Measurements from ENCODE around the gene DNAJC10.

- no peak for TF ChIP-seq POLR2A (IDR thresholded peaks at IDR 0.05; ENCODE audit: low read depth, low read length)
- TF ChIP-seq, protein P1, sequence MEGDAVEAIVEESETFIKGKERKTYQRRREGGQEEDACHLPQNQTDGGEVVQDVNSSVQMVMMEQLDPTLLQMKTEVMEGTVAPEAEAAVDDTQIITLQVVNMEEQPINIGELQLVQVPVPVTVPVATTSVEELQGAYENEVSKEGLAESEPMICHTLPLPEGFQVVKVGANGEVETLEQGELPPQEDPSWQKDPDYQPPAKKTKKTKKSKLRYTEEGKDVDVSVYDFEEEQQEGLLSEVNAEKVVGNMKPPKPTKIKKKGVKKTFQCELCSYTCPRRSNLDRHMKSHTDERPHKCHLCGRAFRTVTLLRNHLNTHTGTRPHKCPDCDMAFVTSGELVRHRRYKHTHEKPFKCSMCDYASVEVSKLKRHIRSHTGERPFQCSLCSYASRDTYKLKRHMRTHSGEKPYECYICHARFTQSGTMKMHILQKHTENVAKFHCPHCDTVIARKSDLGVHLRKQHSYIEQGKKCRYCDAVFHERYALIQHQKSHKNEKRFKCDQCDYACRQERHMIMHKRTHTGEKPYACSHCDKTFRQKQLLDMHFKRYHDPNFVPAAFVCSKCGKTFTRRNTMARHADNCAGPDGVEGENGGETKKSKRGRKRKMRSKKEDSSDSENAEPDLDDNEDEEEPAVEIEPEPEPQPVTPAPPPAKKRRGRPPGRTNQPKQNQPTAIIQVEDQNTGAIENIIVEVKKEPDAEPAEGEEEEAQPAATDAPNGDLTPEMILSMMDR (IDR thresholded peaks at IDR 0.05; ENCODE audit: extremely low read depth in 1 of 2, insufficient read depth in 1 of 2, low read depth in 1 of 2, low read length in 2 of 2) = no peak
- no peak for TF ChIP-seq FOS (IDR thresholded peaks at IDR 0.05; ENCODE audit: borderline replicate concordance, insufficient read depth, low read length)
Measured at GRCh38 chr2:182732736-182733135, 16.7 kb downstream of the DNAJC10 start.
